ENCODE results near the gene FUBP1.
"Not testable (repeated sequence)": the region's sequence is repeated elsewhere in the genome, so short reads cannot be mapped to it uniquely, and the experiment has no call there.

The FUBP1 gene

DNA sequence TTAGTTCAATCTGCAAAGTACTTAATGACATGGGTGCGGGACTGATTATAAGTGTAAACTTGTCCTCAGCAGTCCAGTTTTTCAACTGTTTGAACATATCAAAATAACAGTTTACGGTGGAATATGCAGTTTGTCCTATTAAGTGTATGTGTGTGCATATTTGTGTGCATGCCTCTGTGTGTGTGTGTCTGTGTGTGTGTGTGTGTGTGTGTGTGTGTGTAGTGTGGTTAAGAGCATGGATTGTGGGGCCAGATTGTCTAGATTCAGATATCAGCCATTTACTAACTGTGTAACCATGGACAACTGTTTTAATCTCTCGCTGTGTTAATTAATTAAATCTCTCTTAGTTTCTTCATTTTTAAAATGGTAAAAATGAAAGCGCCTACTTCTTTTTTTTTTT lies 51.5 kb downstream of the FUBP1 start:
- H3K9ac ChIP-seq (ENCODE audit: insufficient read length, low read depth) = no peak overlapping the region
- H3K27me3 ChIP-seq (ENCODE audit: insufficient read depth, insufficient read length) = no peaks in the 10 kb centered on the region
- H3K4me3 ChIP-seq (ENCODE audit: insufficient read length, low read depth) = no peak overlapping the region
- TF ChIP-seq SUZ12 (IDR thresholded peaks at IDR 0.05; ENCODE audit: extremely low read depth, insufficient read depth, insufficient read length) (no peak), YY1 (IDR thresholded peaks at IDR 0.05; ENCODE audit: insufficient read depth, insufficient read length) (no peak), ZNF274 (IDR thresholded peaks at IDR 0.05; ENCODE audit: low read depth, low read length) (no peak)
- DNase-seq (ENCODE audit: low read depth, low spot score) = no peak
- no peaks in the 10 kb centered on the region for H3K9me3 ChIP-seq (ENCODE audit: insufficient read depth, low read length)
- peaks cover 66% of the 10 kb centered on the region for H3K36me3 ChIP-seq (ENCODE audit: insufficient read depth, insufficient read length, low read length)
- H3K4me1 ChIP-seq (ENCODE audit: insufficient read depth, insufficient read length) = no peaks in the 10 kb centered on the region

DNA sequence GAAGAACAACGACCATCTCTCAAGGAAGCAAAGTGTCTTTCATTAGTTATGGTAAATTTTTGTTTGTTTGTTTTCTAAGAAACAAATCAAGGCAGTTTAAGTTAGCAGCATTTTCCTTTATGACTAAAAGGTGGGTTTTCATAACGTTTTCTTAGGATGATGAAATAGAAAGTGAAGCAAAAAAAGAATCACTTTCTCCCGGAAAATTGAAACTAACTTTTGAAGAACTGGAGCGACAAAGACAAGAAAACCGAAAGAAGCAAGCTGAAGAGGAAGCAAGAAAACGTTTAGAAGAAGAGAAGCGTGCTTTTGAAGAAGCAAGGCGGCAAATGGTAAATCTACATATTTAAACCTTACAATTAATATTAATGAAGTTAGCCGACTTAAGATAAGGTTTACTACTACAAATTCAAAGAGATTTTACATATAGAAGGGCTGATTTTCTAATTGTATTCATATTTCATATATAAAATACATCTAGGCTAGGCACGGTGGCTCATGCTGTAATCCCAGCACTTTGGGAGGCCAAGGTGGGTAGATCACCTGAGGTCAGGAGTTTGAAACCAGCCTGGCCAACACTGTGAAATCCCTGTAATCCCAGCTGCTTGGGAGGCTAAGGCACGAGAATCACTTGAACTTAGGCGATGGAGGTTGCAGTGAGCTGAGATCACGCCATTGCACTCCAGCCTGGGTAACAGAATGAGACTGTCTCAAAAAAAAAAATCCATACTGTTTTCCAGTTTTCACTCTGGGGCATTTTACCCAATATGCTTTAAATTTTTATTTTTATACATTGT lies 52.1 kb downstream of the FUBP1 start:
- H3K36me3 ChIP-seq (ENCODE audit: insufficient read depth, insufficient read length, low read length) = peaks cover 64% of the 10 kb centered on the region
- TF ChIP-seq ZNF274 (IDR thresholded peaks at IDR 0.05; ENCODE audit: low read depth, low read length) (no peak), SUZ12 (IDR thresholded peaks at IDR 0.05; ENCODE audit: extremely low read depth, insufficient read depth, insufficient read length) (no peak), YY1 (IDR thresholded peaks at IDR 0.05; ENCODE audit: insufficient read depth, insufficient read length) (no peak)
- H3K4me1 ChIP-seq (ENCODE audit: insufficient read depth, insufficient read length) = no peaks in the 10 kb centered on the region
- H3K27me3 ChIP-seq (ENCODE audit: insufficient read depth, insufficient read length) = no peaks in the 10 kb centered on the region
- no peak overlapping the region for H3K4me3 ChIP-seq (ENCODE audit: insufficient read length, low read depth)
- H3K9ac ChIP-seq (ENCODE audit: insufficient read length, low read depth) = no peak overlapping the region
- no peaks in the 10 kb centered on the region for H3K9me3 ChIP-seq (ENCODE audit: insufficient read depth, low read length)
- no peak for DNase-seq (ENCODE audit: low read depth, low spot score)

DNA sequence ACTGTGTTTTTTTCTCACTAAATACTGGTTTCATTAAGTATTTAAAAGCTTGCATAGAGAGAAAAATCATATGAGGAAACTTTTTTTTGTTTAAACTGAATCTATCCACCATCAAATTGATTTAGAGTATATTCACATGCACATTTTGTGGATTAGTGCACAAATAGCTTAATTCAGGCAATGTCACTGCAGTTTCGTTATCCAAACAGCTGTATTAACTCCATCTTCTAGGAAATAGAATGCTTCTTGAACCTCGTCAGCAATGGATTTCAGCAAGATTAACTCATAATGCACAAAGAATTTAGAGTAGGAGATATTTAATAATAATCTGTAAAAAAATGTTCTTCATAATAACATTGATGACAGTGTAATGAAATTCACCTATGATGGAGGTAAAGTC lies 52.9 kb downstream of the FUBP1 start:
- peaks cover 70% of the 10 kb centered on the region for H3K36me3 ChIP-seq (ENCODE audit: insufficient read depth, insufficient read length, low read length)
- H3K9ac ChIP-seq (ENCODE audit: insufficient read length, low read depth) = no peak overlapping the region
- H3K4me1 ChIP-seq (ENCODE audit: insufficient read depth, insufficient read length) = no peaks in the 10 kb centered on the region
- no peaks in the 10 kb centered on the region for H3K27me3 ChIP-seq (ENCODE audit: insufficient read depth, insufficient read length)
- no peak overlapping the region for H3K4me3 ChIP-seq (ENCODE audit: insufficient read length, low read depth)
- TF ChIP-seq SUZ12 (IDR thresholded peaks at IDR 0.05; ENCODE audit: extremely low read depth, insufficient read depth, insufficient read length) = no peak
- no peak for DNase-seq (ENCODE audit: low read depth, low spot score)
- no peaks in the 10 kb centered on the region for H3K9me3 ChIP-seq (ENCODE audit: insufficient read depth, low read length)

DNA sequence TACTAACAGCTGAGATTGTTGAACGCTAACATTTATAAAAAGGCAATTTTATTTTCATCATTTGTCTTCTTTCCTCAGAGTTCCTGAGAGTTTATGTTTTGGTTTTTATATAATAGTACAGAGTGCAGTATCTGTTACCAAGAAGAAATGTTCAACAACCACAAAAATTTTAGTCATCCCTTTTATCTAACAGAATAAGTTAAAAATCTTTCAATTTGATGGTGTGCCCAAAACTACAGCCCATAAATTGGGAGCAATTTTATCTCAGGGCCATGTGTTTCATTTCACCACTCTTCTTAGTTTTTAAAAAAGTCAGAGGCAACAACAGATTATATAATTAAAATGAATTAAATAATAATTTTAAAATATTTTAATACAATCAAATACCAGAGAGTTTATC lies 53.4 kb downstream of the FUBP1 start:
- no peak for TF ChIP-seq ZNF274 (IDR thresholded peaks at IDR 0.05; ENCODE audit: low read depth, low read length)
- no peak for TF ChIP-seq YY1 (IDR thresholded peaks at IDR 0.05; ENCODE audit: insufficient read depth, insufficient read length)
- no peak for TF ChIP-seq SUZ12 (IDR thresholded peaks at IDR 0.05; ENCODE audit: extremely low read depth, insufficient read depth, insufficient read length)
- Histone ChIP-seq H3K36me3 (ENCODE audit: insufficient read depth, insufficient read length, low read length) (peaks cover 68% of the 10 kb centered on the region), H3K27me3 (ENCODE audit: insufficient read depth, insufficient read length) (no peaks in the 10 kb centered on the region), H3K4me1 (ENCODE audit: insufficient read depth, insufficient read length) (no peaks in the 10 kb centered on the region), H3K9ac (ENCODE audit: insufficient read length, low read depth) (no peak overlapping the region), H3K4me3 (ENCODE audit: insufficient read length, low read depth) (no peak overlapping the region), H3K9me3 (ENCODE audit: insufficient read depth, low read length) (no peaks in the 10 kb centered on the region)
- no peak for DNase-seq (ENCODE audit: low read depth, low spot score)

DNA sequence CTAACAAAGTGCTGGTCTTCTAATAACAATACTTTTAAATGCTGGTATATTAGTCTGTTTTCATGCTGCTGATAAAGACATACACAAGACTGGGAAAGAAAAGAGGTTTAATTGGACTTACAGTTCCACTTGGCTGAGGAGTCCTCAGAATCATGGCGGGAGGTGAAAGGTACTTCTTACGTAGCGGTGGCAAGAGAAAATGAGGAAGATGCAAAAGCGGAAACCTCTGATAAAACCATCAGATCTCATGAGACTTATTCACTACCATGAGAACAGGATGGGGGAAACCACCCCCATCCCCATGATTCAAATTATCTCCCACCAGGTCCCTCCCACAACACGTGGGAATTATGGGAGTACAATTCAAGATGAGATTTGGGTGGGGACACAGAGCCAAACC lies 60.0 kb downstream of the FUBP1 start:
- peaks cover 45% of the 10 kb centered on the region for H3K36me3 ChIP-seq (ENCODE audit: insufficient read depth, insufficient read length, low read length)
- not testable (repeated sequence) for DNase-seq (ENCODE audit: low read depth, low spot score); H3K27me3 ChIP-seq (ENCODE audit: insufficient read depth, insufficient read length); H3K4me1 ChIP-seq (ENCODE audit: insufficient read depth, insufficient read length); H3K4me3 ChIP-seq (ENCODE audit: insufficient read length, low read depth); H3K9me3 ChIP-seq (ENCODE audit: insufficient read depth, low read length); H3K9ac ChIP-seq (ENCODE audit: insufficient read length, low read depth)

DNA sequence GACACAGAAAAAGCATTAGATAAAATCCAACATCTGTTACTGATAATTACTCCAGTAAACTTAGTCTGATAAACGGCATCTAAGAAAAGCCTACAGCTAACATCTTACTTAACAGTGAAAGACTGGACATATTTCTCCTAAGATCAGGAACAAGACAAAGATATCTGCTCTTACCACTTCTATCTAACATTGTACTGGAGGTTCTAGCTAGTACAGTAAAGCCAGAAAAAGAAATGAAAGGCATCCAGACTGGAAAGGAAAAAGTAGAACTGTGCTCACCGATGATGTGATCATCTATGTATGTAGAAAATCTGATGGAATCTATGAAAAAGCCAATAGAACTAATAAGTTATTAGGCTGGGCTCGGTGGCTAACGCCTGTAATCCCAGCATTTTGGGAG lies 68.8 kb downstream of the FUBP1 start:
- peaks cover 10% of the 10 kb centered on the region for H3K36me3 ChIP-seq (ENCODE audit: insufficient read depth, insufficient read length, low read length)
- no peak for DNase-seq (ENCODE audit: low read depth, low spot score)
- H3K4me1 ChIP-seq (ENCODE audit: insufficient read depth, insufficient read length) = no peaks in the 10 kb centered on the region
- H3K27me3 ChIP-seq (ENCODE audit: insufficient read depth, insufficient read length) = no peaks in the 10 kb centered on the region
- TF ChIP-seq SUZ12 (IDR thresholded peaks at IDR 0.05; ENCODE audit: extremely low read depth, insufficient read depth, insufficient read length) (no peak), ZNF274 (IDR thresholded peaks at IDR 0.05; ENCODE audit: low read depth, low read length) (no peak), YY1 (IDR thresholded peaks at IDR 0.05; ENCODE audit: insufficient read depth, insufficient read length) (no peak)
- H3K4me3 ChIP-seq (ENCODE audit: insufficient read length, low read depth) = no peak overlapping the region
- H3K9me3 ChIP-seq (ENCODE audit: insufficient read depth, low read length) = no peaks in the 10 kb centered on the region
- no peak overlapping the region for H3K9ac ChIP-seq (ENCODE audit: insufficient read length, low read depth)

DNA sequence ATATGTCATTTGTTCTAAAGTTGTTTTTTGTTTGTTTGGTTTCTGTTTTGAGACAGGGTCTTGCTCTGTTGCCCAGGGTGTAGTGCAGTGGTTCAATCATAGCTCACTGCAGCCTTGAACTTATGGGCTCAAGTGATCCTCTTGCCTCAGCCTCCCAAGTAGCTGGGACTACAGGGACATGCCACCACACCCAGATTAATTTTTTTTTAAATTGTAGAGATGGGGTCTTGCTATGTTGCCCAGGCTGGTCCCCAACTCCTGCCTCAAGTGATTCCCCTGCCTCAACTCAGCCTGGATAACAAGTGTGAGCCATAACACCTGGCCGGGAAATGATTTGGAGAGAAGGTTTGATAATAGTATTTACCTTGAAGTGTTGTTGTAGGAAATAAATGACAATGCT lies 72.2 kb downstream of the FUBP1 start:
- no peaks in the 10 kb centered on the region for H3K9me3 ChIP-seq (ENCODE audit: insufficient read depth, low read length)
- no peak overlapping the region for H3K9ac ChIP-seq (ENCODE audit: insufficient read length, low read depth)
- H3K27me3 ChIP-seq (ENCODE audit: insufficient read depth, insufficient read length) = no peaks in the 10 kb centered on the region
- no peaks in the 10 kb centered on the region for H3K4me1 ChIP-seq (ENCODE audit: insufficient read depth, insufficient read length)
- peaks cover 22% of the 10 kb centered on the region for H3K36me3 ChIP-seq (ENCODE audit: insufficient read depth, insufficient read length, low read length)
- H3K4me3 ChIP-seq (ENCODE audit: insufficient read length, low read depth) = no peak overlapping the region
- no peak for DNase-seq (ENCODE audit: low read depth, low spot score)
- no peak for TF ChIP-seq SUZ12 (IDR thresholded peaks at IDR 0.05; ENCODE audit: extremely low read depth, insufficient read depth, insufficient read length)
- no peak for TF ChIP-seq YY1 (IDR thresholded peaks at IDR 0.05; ENCODE audit: insufficient read depth, insufficient read length)
- no peak for TF ChIP-seq ZNF274 (IDR thresholded peaks at IDR 0.05; ENCODE audit: low read depth, low read length)

All from NT2/D1 (cell line).